ENCODE data around the gene MAFB.

MAFB gene

DNA sequence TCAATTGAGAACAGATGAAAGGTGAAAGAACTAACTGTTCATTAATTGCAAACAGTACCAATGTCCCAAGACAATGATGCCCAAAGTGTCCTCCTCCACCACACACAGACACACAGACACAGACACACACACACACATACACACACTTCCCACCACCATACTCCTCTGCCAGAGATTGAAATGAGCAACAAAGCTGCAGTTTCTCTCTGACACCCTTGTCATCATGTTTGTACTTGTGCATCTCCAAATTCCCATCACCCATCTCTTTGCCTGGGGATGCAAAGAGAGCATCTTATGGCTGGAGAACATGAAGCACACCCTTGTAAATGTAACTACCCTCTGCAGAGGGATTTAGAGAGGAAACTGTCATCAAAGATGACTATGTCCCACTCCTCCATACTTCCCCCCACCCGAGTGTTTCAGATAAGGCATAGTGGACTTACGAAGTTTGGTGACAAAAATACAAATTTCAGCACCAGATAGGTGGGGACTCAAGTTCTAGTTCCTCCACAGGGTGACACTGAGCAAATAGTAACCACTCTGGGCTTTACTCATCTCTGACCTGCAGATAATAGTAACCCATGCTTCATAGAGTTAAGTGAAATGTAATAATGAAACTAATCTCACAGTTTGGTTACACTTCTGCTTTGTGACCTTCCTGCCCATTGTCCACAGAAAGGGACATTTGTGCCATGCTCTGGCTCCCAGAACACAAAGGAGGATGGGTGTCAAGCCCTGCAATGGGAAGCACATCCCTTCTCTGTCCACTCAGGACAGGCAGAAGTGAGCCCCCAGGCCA lies 8.7 kb downstream of the MAFB start:
- DNase-seq, result no peak

DNA sequence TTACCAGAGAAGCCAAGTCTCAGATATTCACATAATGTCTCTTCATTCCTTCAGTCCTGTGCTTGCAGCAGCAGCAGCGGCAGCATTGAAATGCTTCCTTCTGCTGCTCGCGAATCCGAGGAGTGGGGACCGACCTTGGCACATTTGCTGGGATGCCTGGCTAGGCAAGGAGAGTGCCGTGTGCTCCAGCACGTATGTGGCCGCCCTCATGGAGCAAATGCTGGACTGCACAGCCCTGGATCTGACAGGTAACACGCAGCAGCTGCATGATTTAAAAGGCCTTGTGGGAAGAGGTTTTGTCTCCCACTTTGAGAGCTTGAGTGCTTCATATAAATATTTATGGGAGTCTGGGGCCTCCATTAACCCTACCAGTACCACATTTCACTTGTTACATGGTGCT lies 9.9 kb downstream of the MAFB start:
- DNase-seq, result peak; percentile 13 to 32

DNA sequence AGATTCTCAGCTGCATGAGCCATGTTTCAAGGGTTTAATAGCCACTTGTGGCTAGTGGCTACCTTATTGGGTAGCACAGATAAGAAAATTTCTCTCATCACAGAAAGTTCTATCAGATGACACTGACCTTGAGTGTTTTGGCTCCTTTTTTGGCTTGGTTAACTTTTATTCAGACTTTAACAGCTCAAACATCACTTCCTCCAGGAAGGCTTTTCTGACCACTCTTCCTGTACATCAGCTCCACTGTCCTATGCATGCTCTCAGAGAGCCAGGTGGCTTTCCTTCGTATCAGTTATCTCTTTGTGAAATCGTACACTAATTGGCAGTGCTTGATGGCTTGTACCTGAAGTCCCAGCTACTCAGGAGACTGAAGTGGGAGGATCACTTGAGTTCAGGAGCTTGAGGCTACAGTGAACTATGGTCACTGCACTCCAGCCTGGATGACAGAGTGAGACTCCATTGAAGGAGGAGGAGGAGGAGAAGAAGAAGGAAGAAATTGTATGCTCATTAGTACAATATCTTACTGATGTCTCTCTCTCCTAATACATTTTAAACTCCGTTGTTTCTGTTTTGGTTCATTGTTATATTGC lies 10.7 kb downstream of the MAFB start:
- DNase-seq, result peak; percentile 27 to 50

DNA sequence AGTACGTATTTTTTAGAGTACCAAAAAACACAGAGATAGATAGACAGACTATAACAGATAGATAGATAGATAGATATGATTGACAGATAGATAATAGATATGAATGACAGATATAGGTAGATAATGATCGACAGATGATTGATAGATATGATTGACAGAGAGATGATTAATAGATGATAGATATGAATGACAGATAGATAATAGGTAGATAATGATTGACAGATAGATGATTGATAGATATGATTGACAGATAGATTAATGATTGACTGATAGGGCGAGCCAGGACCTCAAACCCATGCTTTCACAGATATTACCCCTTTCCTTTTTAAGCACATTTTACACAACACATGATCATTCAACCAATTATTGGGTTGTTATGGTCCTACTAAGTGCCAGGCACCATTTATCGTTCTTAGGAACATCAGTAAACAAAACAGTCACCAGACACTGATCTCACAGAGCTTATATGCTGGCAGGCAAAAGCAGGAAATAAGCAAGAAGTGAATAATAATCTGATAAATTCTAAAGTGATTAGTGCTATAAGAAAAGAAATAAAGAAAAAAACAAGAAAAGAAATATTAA lies 11.6 kb downstream of the MAFB start:
- DNase-seq, result no peak

DNA sequence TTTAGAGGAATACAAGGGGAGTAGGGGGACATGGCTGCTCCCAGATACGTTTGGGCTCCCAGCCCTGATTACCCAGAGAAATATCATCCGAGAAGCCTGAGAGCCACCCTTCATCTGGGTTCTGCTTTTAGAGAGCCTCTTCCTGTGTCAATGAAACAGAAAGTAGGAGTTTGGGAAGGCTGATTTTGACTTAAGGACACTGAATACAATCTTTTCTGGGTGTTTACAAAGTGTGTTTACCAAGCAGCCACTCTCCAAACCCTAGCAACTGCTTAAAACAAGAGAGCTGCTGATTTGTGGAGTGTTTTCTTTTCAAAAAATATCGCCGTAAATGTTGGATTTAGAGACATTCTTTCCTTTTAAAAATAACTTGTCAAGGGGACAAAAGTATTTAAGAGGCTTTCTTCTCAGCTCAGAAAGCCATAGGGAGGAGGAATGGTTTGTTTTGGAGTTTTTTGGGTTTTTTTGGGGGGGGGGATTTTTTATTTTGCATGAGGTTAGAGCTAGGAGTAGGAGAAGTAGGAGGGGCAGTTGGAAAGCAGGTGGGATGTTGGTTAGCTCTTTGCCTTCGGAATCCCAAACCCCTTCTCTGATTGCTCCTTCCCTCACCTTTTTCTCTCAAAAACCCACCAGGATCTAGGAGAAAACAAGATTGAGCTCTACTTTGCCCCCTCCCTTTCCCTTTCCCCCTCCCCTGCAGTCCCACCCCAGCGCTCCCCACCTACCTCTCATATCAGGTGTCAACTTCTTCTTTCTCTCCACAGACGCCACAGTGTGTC lies 12.4 kb downstream of the MAFB start:
- DNase-seq, result no peak

DNA sequence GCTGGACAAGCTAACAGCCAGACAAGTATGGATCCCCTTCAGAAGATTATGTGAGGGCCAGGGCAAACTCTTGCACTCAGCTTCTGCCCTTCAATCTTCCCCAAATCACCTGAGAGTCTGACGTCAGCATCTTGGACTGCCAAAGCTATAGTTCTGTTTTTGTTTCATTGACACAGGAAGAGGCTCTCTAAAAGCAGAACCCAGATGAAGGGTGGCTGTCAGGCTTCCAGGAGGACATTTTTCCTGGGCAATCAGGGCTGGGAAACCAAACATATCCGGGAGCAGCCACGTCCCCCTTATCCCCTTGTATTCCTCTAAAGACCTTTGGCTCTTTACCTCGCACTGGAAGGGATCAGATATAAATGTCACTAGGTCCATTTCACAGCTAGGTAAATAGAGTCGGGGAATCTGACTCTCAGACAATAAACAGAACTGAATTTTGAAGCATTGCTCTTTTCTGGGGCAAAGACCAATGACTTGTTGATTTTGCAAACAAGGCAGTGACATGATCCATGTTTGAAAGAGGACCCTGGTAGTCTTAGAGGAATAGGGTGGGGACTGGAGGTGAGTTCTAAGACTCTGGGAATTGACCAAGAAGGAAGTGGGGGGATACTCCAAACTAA lies 13.3 kb downstream of the MAFB start:
- DNase-seq, result no peak

DNA sequence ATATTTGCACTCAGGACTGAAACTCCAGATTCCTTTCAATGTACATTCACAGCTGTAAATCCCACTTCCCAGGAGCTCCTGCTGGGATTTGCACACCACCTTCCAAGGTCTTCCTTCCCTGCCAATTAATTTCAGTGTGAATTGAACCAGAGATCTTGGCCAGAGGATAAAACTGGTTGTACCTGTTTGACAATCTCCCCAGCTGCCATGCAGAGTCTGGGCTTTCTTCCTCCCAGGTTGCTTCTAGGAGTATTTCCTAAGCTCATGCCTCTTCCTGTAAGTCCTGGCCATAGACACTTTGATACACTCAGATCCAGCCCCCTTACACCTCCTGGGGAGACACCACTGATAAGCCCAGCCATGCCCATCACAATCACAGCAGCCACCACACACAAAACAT lies 15.6 kb downstream of the MAFB start:
- no peak for DNase-seq

DNA sequence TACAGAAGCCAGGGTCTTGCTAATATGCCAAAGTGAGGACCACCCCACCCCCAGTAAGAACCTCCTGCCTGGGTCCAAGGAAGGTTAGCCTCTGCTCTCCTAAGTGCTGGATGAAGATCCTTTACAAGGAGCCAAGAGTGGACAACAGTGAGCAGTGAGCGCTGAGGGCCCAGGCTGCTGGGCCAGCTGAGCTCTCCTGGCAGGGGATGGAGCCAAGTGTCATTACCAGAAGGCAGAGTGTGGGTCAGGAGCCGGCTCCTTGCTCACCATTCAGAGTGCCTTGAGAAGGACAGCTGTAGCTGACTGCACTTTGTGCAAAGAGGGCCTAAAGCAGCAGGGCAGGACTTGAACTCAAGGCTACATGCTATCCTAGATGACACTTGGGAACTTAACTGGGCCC lies 16.9 kb downstream of the MAFB start:
- no peak for DNase-seq

DNA sequence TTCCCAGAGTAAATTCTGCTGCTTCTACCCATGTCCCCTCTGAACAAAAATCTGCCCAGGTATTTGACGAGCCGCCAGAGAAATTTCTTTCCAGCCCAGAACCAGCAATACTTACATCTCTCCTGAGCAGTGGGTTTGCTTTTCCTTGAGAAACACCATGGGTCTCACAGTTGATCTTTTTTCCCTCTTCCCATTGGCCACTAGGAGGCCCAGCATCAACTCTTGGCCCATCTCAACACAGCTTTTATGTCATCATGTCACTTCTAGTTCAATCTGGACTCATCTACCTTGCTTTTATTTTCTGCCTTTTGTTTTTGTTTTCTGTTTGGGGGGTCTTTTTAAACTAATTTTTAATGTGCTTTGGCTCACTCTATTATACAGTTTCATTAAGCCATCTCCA lies 18.8 kb downstream of the MAFB start:
- DNase-seq, result no peak

DNA sequence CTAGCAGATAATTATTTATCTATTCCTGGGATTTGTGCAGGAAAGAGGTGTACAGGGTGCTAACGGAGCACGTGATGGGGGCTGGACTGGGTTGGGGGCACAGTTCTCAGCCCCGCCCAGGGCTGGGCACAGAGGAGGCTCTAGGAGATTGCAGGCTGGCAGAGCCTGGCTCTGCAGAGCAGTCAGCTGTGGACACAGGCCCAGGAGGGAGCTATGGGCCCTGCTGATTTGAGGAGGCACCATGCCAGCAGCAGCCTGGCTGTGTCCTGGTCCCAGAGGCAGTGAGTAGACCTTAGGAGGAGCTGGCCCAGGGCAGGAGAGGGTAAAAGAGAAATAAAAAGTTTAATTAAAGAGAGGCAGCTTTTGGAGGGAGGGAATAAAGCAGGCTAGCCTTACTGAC lies 19.3 kb downstream of the MAFB start:
- DNase-seq, result no peak

DNA sequence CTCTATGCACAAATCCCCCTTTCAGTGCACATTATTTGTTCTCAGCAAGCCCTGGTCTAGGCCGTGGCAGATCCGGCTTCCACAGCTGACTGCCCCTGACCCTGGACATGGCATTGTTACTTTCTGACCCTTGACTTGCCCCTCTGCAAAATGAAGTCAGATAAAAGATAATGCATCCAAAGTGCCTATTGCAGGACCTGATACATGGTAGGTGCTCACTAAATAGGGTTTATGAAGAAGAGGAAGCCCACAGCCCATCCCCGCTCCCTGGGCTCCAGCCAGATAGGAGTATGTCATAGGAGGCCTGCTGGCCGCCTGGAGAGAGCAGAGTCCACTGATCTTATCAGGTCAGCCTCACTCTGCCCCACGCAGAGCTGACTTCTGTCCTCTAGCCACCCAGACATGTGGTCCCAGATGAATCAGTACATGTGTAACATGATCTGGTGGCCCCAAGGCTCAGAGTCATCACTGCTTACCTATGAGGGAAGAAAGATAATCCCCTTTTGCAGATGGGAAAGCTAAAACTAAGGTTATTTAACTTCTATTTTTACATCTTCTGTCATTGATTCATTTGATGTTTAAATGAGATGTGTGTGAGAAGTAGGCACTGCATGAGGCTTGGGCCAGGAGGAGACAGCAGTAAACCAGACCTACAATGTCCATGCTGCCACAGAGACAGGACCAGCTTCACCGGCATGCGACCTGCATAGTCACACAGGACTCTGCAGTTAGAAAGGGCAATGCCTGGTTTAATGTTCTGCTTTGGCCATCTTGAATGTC lies 20.4 kb downstream of the MAFB start:
- DNase-seq, result no peak

DNA sequence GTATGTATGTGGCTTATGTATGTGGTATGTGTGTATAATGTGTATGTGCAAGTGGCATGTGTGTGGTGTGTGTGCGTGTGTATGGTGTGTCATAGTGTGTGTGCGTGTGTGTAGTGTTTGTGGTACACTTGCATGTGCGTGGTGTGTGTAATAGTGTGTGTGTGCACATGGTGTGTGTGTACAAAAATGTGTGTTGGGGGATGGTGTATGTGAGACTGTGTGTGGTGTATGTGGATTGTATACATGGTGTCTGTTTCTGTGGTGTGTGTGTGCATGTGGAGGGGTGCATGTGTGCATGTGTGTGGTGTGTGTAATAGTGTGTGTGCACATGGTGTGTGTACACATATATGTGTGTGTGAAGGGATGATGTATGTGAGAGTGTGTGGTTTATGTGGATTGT lies 21.5 kb downstream of the MAFB start:
- DNase-seq, result no peak

DNA sequence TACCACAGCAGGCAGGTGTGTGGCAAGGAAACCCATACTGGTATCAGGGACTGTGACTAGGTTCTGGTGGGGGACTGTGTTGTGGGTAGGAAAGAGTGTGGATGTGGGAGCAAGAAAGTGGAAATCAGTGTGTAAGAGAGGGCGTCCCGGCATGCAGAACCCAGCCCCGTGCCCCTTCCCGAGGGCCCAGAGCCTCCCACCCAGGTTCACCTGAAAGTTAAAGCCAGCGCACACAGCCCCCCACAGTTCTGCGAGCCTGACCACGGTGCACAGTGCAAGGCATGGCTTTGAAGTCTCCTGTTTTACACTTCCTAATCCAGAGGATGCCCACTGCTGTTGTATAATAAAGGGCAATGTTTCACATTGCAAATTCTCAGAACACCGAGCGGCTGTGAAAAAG lies 22.7 kb downstream of the MAFB start:
- no peak for DNase-seq

DNA sequence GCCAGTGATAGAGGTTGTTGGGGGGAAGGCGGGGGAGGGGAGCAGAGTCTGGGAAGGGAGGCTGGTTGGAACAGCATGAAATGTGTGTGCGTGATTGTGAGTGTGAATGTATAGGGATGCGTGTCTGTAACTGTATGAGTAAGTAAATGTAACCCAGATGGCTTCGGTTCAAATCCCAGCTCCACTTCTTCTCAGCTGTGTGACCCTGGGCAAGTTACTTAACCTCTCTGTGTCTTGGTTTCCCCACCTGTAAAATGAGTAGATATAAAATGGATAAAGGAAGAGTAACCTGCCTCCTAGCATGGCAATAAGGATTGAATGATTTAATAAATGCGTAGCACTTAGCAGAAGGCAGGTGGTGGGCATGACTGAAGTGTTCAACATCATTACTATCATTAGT lies 24.1 kb downstream of the MAFB start:
- no peak for DNase-seq

DNA sequence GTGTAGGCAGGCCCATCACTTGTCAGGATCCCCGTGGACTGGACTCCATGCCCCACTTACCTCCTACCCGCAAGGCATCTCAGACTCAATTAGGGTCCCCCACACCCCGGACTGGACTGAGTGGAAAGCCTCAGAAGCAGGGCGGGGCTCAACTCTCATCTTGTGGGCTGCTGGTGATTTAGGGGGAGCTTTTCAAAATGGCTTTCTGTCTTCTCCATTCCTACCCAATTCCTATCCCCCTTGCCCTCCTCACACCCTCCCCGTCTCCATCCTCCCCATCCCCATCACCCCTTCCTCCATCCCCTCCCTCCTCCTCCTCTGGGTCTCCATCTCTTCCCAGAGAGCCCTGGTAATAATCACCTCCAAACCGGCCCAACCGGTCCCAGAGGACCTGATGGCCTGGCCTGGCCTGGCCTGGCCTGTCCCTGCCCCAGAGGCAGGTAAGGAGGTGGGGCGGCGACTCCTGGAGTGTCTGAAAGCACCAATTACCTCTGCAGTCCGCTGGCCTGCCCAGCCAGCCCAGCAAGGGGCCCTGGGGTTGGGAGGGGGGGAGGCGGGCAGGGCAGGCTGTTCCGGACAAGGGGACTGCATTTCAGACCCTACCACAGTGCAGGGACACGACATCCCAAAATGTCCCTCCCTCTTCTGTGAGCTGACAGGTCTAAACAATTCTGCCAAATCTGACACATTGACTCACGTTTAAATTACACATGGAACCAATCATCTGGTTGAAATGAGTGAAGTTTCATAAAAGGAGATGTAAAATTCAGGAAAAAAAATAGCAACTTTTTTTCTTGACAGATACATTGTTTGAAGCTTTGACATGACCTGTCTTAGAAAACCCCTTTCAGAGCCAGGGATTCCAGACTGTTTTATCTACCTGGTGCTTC lies 24.8 kb downstream of the MAFB start:
- DNase-seq, result no peak

DNA sequence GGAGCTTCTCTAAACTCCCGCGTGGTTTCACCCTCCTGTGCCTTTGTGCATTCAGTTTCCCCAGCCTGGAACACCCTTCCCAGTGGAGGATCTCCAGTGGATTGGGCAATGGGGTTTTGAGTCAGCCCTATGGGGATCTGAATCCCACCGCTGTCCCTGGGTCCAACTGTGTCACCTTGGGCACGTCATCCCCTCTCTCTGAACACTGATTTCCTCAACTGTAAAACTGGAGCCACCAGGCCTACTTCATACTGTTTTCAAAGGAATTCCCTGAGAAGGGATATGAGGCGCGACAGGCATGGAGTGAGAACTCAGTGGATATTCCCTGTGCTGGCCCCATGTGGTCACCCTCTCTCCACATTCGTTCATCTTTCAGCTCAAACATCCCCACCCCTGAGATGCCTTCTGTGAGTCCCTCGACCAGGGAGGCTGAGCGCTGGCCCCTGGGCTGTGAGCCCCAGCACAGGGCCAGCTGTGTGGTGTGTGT lies 25.7 kb downstream of the MAFB start:
- DNase-seq, result no peak

DNA sequence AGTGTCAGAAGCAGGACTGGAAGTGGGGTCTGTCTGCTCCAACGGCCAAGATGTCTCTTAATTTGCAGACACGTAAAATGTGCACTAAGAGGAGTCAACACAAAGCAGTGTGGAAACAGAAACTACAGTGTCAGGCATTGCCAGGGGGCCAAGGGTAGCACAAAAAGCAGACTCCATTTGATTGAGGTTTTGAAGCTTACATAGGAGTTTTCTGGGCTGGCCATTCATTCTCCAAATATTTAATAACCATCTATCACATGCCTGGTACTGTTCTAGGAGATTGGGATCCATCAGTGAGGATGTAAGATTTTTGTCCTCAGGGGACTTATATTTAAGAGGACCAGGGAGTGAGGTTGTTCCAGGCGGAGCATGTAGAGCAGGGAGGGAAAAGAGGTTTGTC lies 29.5 kb downstream of the MAFB start:
- no peak for DNase-seq

DNA sequence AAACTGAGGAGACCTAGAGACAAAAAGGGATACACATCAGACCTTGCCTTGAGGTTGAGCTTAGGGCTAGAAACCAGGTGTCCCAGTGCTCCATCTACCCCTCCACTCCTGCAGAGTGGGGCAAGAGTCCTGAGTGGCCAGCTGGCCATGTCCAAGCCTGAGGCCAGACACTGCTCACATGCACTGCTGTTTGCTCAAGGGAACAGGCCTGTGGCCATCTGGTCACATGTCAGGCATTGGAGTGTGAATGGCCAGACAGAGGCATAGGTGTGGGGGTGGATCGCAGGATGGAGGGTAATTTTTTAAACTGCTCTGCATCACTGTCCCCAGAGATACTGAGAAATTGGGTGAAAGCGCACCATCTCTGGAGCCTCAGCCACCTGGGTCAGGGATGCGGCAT lies 30.5 kb downstream of the MAFB start:
- no peak for DNase-seq

DNA sequence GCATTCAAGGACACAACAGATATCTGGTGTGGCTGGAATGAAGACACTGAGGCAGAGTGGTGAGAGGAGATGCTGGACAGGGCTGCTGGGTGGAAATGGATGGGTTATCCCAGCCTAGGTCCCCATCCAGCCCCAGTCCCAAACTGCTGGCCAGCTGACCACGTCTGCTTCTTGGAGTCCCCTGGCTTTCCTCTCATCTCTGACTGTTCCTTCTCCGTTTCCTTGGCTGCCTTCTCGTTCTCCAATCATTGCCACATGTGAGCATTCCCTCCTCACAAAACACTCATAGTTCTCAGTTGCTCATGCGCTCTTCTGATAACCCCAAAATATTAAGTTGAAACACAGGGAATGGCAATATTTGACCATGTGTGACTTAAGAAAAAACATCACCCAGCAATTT lies 31.5 kb downstream of the MAFB start:
- DNase-seq, result no peak

DNA sequence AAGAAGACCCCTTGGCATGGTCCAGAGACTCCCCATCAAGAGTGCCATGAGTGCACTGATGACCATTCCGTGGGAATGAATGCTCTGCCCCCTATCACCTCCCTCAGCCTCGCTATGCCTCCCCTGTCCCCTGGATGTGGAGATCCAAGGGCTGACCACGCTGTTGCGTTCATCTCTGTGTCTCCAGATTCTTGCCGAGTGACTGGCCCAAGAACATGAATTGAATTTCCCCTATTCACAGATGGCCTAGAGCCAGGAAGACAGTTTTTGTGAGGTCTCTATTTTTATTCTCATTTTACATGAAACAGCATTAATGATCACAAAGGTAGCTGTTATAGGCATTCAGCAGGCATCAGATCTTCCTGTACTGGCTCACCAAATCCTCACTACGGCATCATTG lies 33.6 kb downstream of the MAFB start:
- DNase-seq, result no peak

DNA sequence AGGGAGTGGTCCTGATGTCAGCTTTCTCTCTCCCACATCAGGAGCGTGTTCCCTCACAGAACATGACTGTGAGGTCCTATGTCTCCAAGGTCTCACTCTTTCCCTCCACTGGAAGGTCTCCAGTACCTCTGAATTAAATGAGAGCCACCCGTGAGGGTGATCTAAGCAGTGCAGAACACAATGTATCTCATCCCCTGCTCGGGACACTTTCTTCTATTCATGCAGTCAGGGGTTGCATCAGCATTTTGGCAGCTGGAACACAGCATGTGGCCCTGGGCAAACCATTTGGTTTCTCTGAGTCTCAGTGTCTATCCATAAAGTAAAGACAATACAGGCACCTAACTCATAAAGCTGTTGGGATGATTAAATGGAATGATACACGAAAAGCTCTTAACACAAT lies 34.2 kb downstream of the MAFB start:
- no peak for DNase-seq
